ENCODE data around the gene PCBP3. TPM values are rescaled to one million over a fixed set of nuclear protein-coding genes. Genes with fewer than 3 reads are reported as not detected.

PCBP3 gene
- total and polyA plus RNA-seq, 4 donors, result 14.3 to 30.0 (median 22.5) TPM

DNA sequence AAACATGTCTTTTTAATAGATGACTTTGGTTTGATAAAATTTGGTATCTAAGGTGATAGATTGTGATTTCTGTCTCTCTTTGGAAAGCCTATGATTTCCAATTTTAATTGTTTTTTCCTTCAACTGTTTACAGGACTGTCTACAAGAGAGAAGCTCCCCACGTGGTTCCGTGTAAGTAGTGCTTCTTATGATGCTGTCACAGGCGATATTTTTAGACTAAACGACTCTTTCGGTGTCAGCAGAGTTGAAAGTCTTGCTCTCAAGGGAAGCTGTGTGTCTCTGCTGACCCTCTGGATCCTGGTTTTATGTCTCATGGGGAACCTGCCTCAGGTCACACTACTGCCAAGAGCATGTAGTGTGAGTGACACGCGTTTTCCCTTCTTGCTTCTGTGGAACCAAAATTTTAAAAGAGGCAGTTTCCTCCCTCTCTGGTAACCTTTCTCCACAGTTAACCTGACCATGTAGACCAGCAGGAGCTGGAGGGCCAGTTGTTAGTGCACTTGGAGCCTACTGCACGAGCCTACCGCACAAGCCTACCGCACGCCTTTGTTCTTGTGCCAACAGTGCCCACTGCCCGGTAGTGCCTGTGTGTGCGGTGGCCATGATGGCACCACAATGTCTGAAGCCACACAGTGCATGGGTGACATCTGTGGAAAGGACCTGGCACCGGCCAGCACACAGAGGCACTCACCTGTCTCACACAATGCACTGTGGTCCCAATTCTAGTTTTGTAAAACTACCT lies 91.9 kb downstream of the PCBP3 start:
- Histone ChIP-seq H3K27ac (ENCODE audit: low read depth, low read length) (no peak overlapping the region), H3K36me3 (ENCODE audit: control insufficient read depth, insufficient read depth, low read length) (no peaks in the 10 kb centered on the region), H3K27me3 (ENCODE audit: control insufficient read depth, insufficient read depth, low read length) (no peaks in the 10 kb centered on the region), H3K4me1 (ENCODE audit: control insufficient read depth, insufficient read depth, low read length) (peaks cover 11% of the 10 kb centered on the region), H3K4me3 (ENCODE audit: low read depth, low read length) (no peak overlapping the region), H3K9me3 (ENCODE audit: control insufficient read depth, insufficient read depth, low read length) (peaks cover 2% of the 10 kb centered on the region)
- DNase-seq (ENCODE audit: low read depth in 4 of 6, low spot score in 6 of 6), result no peak
- 83% methylated on average over 14 of the region's 14 CpGs for WGBS (ENCODE audit: insufficient coverage)

DNA sequence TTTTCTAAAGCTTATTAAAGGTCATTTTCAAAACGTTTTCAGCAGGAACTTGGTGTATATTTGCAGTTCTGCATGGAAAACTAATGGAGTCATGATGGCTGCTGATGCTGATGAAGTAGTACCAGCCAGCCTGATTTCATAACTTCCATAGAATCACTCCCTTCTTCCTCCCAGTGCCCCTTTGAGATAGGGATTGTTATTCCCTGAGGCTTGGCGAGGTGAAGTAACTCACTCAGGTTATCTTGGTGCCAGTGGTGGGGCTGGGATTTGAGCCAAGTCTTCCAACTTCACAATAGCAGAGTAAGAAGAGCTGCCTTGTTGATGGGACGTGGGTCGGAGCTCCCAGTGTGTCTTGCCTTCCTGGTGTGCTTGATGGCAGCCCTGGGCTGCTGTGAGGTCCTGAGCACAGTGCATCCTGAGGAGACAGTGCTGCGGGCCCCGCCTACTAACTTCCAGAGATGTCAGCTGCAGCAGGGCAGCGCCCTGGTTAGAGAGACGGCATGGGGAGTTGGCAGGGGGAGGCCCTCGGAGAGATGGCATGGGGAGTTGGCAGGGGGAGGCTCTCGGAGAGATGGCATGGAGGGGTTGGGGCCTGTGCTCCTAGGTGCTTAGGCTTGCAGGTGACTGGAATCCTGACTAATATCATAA lies 92.6 kb downstream of the PCBP3 start:
- Histone ChIP-seq H3K27me3 (ENCODE audit: control insufficient read depth, insufficient read depth, low read length) (no peaks in the 10 kb centered on the region), H3K36me3 (ENCODE audit: control insufficient read depth, insufficient read depth, low read length) (no peaks in the 10 kb centered on the region), H3K4me3 (ENCODE audit: low read depth, low read length) (no peak overlapping the region), H3K27ac (ENCODE audit: low read depth, low read length) (no peak overlapping the region), H3K9me3 (ENCODE audit: control insufficient read depth, insufficient read depth, low read length) (peaks cover 2% of the 10 kb centered on the region), H3K4me1 (ENCODE audit: control insufficient read depth, insufficient read depth, low read length) (peaks cover 11% of the 10 kb centered on the region)
- WGBS (ENCODE audit: insufficient coverage), result 41% methylated on average over 7 of the region's 10 CpGs
- no peak for DNase-seq (ENCODE audit: low read depth in 4 of 6, low spot score in 6 of 6)

DNA sequence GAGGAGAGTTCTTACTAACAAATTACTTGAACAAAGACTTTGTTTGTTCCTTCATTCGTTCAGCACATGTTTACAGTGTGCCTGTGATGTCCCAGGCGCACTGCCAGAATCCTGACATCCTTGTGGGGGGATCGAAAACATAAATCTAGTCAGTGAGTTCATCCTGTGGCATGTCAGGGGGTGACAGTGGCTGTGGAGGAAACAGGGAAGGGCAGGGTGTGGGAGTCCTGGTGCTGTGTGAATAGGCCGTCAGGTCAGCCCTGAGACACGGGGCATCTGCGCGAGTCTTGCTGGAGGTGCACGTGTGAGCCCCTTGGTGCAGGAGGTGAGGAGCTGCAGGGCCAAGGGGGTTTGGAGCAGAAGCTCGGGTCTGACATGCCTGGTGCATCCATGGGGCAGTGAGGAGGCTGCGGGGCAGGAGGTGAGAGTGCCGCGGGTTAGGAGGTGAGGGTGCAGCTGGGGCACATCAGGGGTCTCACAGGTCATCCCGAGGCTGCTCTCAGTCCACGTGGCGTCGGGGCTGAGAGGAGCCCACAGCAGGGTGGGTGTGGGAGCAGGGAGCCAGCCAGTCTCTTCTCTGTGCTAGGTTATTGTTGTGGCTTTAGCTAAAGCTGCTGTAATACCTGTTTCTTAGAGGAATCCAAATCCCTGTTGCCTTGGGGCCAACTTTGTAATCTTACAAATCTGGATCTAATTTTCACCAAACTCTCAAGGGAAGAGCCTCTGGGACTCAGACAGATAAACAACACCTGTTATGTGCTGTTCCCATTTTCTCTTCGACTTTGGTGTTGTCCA lies 93.4 kb downstream of the PCBP3 start:
- no peaks in the 10 kb centered on the region for H3K27me3 ChIP-seq (ENCODE audit: control insufficient read depth, insufficient read depth, low read length)
- 69% methylated on average over 16 of the region's 17 CpGs for WGBS (ENCODE audit: insufficient coverage)

DNA sequence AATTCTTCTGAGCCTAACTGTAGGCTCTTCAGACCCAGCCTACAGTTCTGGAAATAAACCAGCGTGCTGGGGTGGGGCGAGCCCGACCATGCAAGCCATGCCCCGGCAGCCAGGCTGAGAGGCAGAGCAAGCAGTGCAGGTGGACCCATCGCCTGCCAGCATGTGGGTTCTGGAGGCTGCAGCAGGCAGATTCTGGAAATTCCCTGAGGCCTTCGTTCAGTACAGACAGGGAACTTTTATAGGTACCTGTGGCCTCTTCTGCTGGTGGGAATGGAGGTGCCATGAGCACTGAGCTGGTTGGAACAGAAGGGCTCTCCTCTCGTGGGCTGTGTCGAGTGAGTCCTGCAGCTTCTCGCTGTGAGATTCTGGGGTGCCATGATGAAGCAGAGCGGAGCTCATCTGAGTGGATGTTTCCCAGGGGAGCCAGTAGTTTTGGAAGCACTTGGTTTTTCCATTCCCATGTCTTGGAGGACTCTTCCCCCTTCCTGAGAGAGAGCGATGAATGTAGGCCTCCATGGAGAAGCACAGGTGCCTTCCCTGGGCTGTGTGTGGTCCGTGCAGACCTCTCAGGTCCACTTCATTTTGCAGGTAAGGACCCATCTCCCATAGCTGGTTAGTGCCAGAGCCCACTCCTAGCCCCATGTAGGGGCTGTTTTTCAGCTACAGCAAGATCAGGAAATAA lies 94.1 kb downstream of the PCBP3 start:
- WGBS (ENCODE audit: insufficient coverage), result 92% methylated on average over 10 of the region's 12 CpGs
- Histone ChIP-seq H3K27me3 (ENCODE audit: control insufficient read depth, insufficient read depth, low read length) (no peaks in the 10 kb centered on the region), H3K4me3 (ENCODE audit: low read depth, low read length) (no peak overlapping the region), H3K4me1 (ENCODE audit: control insufficient read depth, insufficient read depth, low read length) (peaks cover 11% of the 10 kb centered on the region), H3K9me3 (ENCODE audit: control insufficient read depth, insufficient read depth, low read length) (no peaks in the 10 kb centered on the region), H3K36me3 (ENCODE audit: control insufficient read depth, insufficient read depth, low read length) (no peaks in the 10 kb centered on the region), H3K27ac (ENCODE audit: low read depth, low read length) (no peak overlapping the region)
- peak in 1 of 6 donors; percentile 32 for DNase-seq (ENCODE audit: low read depth in 4 of 6, low spot score in 6 of 6)

More for the DNA sequence above, 93.4 kb downstream of the PCBP3 start:
- Histone ChIP-seq H3K4me3 (ENCODE audit: low read depth, low read length) (no peak overlapping the region), H3K9me3 (ENCODE audit: control insufficient read depth, insufficient read depth, low read length) (peaks cover 2% of the 10 kb centered on the region), H3K36me3 (ENCODE audit: control insufficient read depth, insufficient read depth, low read length) (no peaks in the 10 kb centered on the region), H3K4me1 (ENCODE audit: control insufficient read depth, insufficient read depth, low read length) (peaks cover 11% of the 10 kb centered on the region), H3K27ac (ENCODE audit: low read depth, low read length) (no peak overlapping the region)
- no peak for DNase-seq (ENCODE audit: low read depth in 4 of 6, low spot score in 6 of 6)

DNA sequence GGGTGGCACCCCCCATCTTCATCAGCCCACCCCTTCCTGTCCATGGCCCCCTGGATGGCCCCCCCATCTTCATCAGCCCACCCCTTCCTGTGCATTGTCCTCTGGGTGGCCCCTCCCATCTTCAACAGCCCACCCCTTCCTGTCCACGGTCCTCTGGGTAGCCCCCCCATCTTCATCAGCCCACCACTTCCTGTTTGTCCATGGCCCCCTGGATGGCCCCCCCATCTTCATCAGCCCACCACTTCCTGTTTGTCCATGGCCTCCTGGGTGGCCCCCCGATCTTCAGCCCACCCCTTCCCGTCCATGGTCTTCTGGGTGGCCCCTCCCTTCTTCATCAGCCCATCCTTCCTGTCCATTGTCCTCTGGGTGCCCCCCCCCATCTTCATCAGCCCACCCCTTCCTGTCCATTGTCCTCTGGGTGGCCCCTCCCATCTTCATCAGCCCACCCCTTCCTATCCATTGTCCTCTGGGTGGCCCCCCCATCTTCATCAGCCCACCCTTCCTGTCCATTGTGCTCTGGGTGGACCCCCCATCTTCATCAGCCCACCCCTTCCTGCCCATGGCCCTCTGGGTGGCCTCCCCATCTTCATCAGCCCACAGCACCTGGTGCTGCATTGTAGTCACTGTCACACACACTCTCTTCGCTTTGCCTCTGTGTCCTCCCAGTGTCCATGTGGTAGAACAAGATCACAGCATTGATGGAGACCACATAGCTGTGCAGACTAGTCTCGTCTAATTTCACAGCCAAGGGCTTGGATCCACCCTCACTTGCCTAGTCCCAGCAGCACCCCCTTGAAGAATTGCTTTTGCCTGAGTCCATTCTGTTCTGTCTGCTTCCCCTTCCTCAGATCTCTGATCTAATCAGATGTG lies 95.9 kb downstream of the PCBP3 start:
- peaks cover 11% of the 10 kb centered on the region for H3K4me1 ChIP-seq (ENCODE audit: control insufficient read depth, insufficient read depth, low read length)
- no peaks in the 10 kb centered on the region for H3K27me3 ChIP-seq (ENCODE audit: control insufficient read depth, insufficient read depth, low read length)
- WGBS (ENCODE audit: insufficient coverage), result 94% methylated on average over 4 of the region's 5 CpGs

DNA sequence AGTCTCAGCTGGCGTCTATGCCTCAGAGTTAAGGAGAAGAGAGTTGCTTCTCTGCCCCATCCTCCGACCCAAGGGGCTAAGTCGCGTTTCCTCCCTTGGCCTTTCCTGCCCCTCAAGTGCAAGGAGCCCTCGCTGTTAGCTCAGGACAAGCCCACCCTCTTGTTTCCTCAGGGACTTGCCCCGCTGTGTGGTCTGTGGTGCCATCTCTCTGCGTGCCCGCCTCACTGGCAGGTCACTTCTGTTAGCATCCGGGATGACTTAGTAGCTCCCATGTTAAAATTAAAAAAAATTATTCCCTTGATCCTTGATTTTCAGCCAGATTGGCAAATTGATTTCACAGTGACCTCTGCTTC lies 96.5 kb downstream of the PCBP3 start:
- no peak overlapping the region for H3K27ac ChIP-seq (ENCODE audit: low read depth, low read length)
- WGBS (ENCODE audit: insufficient coverage), result 86% methylated on average over 5 of the region's 9 CpGs
- H3K9me3 ChIP-seq (ENCODE audit: control insufficient read depth, insufficient read depth, low read length), result no peaks in the 10 kb centered on the region
- H3K4me3 ChIP-seq (ENCODE audit: low read depth, low read length), result no peak overlapping the region
- no peaks in the 10 kb centered on the region for H3K27me3 ChIP-seq (ENCODE audit: control insufficient read depth, insufficient read depth, low read length)
- DNase-seq (ENCODE audit: low read depth in 4 of 6, low spot score in 6 of 6), result no peak
- H3K36me3 ChIP-seq (ENCODE audit: control insufficient read depth, insufficient read depth, low read length), result peaks cover under 1% of the 10 kb centered on the region
- peaks cover 8% of the 10 kb centered on the region for H3K4me1 ChIP-seq (ENCODE audit: control insufficient read depth, insufficient read depth, low read length)

More for the DNA sequence above, 95.9 kb downstream of the PCBP3 start:
- DNase-seq (ENCODE audit: low read depth in 4 of 6, low spot score in 6 of 6), result no peak
- no peaks in the 10 kb centered on the region for H3K36me3 ChIP-seq (ENCODE audit: control insufficient read depth, insufficient read depth, low read length)
- no peak overlapping the region for H3K27ac ChIP-seq (ENCODE audit: low read depth, low read length)
- no peaks in the 10 kb centered on the region for H3K9me3 ChIP-seq (ENCODE audit: control insufficient read depth, insufficient read depth, low read length)
- H3K4me3 ChIP-seq (ENCODE audit: low read depth, low read length), result no peak overlapping the region

DNA sequence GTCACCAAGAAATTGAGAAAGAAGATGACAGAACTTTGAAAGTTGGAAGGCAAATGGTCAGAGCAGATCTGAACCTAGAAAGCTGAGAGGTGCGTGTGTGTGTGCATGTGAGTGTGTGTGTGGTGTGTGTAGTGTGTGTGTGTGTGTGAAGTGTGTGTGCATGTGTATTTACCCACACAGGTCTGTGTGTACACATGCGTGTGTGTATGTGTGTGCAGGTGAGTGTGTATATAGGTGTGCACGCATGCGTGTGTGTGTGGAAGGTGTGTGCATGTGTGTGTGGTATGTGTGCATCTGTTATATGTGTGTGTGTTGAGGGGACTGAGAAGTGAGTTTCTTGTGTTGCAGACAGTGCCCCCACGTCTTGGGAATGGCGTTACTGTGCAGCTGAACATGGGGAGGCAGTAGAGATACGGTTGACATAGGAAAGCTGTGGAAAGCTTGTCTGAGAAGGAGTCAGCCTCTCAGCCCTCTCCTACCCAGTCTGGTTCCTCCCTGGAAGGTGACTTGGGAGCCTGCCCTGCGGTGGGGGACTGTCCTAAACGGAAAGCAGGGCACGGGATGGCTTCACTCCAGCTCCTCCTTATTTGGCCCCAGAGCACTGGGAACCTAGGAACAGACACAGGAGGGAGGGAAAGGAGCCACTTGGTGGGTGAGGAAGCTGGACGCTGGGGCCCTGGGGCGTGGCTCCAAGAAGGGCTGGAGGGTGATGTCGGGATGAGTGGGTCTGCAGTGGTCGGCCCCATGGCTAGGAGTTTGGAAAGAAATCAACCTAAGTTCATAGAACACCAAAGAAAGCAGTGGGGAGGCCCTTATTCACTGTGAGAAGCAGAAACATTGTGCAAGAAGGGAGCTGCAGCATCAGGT lies 97.2 kb downstream of the PCBP3 start:
- Histone ChIP-seq H3K36me3 (ENCODE audit: control insufficient read depth, insufficient read depth, low read length) (peaks cover 4% of the 10 kb centered on the region), H3K4me3 (ENCODE audit: low read depth, low read length) (no peak overlapping the region), H3K9me3 (ENCODE audit: control insufficient read depth, insufficient read depth, low read length) (no peaks in the 10 kb centered on the region), H3K4me1 (ENCODE audit: control insufficient read depth, insufficient read depth, low read length) (peaks cover 8% of the 10 kb centered on the region), H3K27ac (ENCODE audit: low read depth, low read length) (no peak overlapping the region), H3K27me3 (ENCODE audit: control insufficient read depth, insufficient read depth, low read length) (no peaks in the 10 kb centered on the region)
- WGBS (ENCODE audit: insufficient coverage), result 73% methylated on average over 12 of the region's 14 CpGs
- DNase-seq (ENCODE audit: low read depth in 4 of 6, low spot score in 6 of 6), result no peak

DNA sequence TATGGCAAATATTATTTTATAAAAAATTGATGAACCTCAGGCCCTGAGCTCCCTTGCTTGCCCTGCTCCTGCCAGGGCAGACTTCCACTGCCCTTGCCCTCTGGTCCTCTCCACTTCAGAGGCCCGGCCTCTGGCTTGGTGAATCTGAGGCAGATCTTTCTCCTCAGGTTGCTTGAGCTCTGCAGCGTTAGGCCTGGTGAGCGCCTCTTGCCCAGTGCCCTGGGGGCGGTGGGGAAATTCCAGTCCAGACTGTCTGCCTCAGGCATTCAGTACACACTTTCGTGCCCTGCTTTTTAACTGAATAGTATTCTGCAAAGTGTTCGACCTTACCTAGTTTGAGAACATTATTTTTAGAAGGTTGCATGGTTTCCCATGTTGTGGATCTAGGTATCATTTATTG lies 98.2 kb downstream of the PCBP3 start:
- H3K4me3 ChIP-seq (ENCODE audit: low read depth, low read length), result no peak overlapping the region
- DNase-seq (ENCODE audit: low read depth in 4 of 6, low spot score in 6 of 6), result no peak

More for the DNA sequence above, 98.2 kb downstream of the PCBP3 start:
- WGBS (ENCODE audit: insufficient coverage), result 68% methylated on average over 2 of the region's 6 CpGs
- H3K4me1 ChIP-seq (ENCODE audit: control insufficient read depth, insufficient read depth, low read length), result peaks cover 4% of the 10 kb centered on the region
- peaks cover 4% of the 10 kb centered on the region for H3K36me3 ChIP-seq (ENCODE audit: control insufficient read depth, insufficient read depth, low read length)
- no peaks in the 10 kb centered on the region for H3K9me3 ChIP-seq (ENCODE audit: control insufficient read depth, insufficient read depth, low read length)
- no peak overlapping the region for H3K27ac ChIP-seq (ENCODE audit: low read depth, low read length)
- no peaks in the 10 kb centered on the region for H3K27me3 ChIP-seq (ENCODE audit: control insufficient read depth, insufficient read depth, low read length)

Data from spinal cord (tissue), 10 donors.